Epithelial cell of esophagus (primary cell): ENCODE measurements around the gene S100A3.
"Not testable (repeated sequence)": the region's sequence is repeated elsewhere in the genome, so short reads cannot be mapped to it uniquely, and the experiment has no call there.

Experiments used
- DNase-seq: peaks from one replicate; pipeline ENCODE4 v3.0.0; 2010; ENCODE audit warnings: low read depth
- H3K4me3 ChIP-seq: 2 replicates; pipeline ENCODE4 v1.5.1; 2011; ENCODE audit warnings: mild to moderate bottlenecking, low read length, control low read depth
- CTCF ChIP-seq: IDR thresholded peaks from 2 replicates; pipeline ENCODE4 v1.5.1; 2011; ENCODE audit warnings: low read depth, mild to moderate bottlenecking, low read length, control low read depth, inconsistent platforms; ENCODE audit not compliant: insufficient read depth; ENCODE audit errors: missing control alignments

Gene S100A3

GRCh38 chr1:153525088-153525728 lies 23.9 kb downstream of the S100A3 start:
- no peak for TF ChIP-seq CTCF
- DNase-seq: peak; percentile 45
- H3K4me3 ChIP-seq: no peak overlapping the region

GRCh38 chr1:153522353-153523048 lies 26.6 kb downstream of the S100A3 start:
- DNase-seq, H3K4me3 ChIP-seq: not testable (repeated sequence)

- not testable (repeated sequence) for DNase-seq, H3K4me3 ChIP-seq
Measured at GRCh38 chr1:153521808-153522207, 27.2 kb downstream of the S100A3 start.

- H3K4me3 ChIP-seq: no peak overlapping the region
- DNase-seq: no peak
Measured at GRCh38 chr1:153520818-153521476, 28.1 kb downstream of the S100A3 start.

GRCh38 chr1:153520137-153520691 lies 28.8 kb downstream of the S100A3 start:
- H3K4me3 ChIP-seq, DNase-seq: not testable (repeated sequence)

More at GRCh38 chr1:153520818-153521476, 28.1 kb downstream of the S100A3 start:
- no peak for TF ChIP-seq CTCF

GRCh38 chr1:153519242-153519641 lies 29.8 kb downstream of the S100A3 start:
- TF ChIP-seq CTCF: no peak
- DNase-seq: no peak
- no peak overlapping the region for H3K4me3 ChIP-seq

GRCh38 chr1:153515504-153516394 lies 33.3 kb downstream of the S100A3 start:
- DNase-seq: peak; percentile 93
- TF ChIP-seq CTCF: no peak
- no peak overlapping the region for H3K4me3 ChIP-seq

- no peak overlapping the region for H3K4me3 ChIP-seq
- DNase-seq: no peak
- no peak for TF ChIP-seq CTCF
Measured at GRCh38 chr1:153513666-153514065, 35.4 kb downstream of the S100A3 start.
